GM18499 (cell line): Measurements from ENCODE around the gene LIN7C.
"Not testable (repeated sequence)": the region's sequence is repeated elsewhere in the genome, so short reads cannot be mapped to it uniquely, and the experiment has no call there.

Source experiments
- ATAC-seq: cut with Tn5 transposase; IDR thresholded peaks from one replicate; pipeline ENCODE4 v1.9.1; 2021; ENCODE audit warnings: moderate number of reproducible peaks; ENCODE audit not compliant: insufficient read depth, unreplicated experiment

LIN7C gene

GRCh38 chr11:27452147-27452546 is 54.4 kb downstream of the LIN7C start:
- ATAC-seq = no peak

DNA sequence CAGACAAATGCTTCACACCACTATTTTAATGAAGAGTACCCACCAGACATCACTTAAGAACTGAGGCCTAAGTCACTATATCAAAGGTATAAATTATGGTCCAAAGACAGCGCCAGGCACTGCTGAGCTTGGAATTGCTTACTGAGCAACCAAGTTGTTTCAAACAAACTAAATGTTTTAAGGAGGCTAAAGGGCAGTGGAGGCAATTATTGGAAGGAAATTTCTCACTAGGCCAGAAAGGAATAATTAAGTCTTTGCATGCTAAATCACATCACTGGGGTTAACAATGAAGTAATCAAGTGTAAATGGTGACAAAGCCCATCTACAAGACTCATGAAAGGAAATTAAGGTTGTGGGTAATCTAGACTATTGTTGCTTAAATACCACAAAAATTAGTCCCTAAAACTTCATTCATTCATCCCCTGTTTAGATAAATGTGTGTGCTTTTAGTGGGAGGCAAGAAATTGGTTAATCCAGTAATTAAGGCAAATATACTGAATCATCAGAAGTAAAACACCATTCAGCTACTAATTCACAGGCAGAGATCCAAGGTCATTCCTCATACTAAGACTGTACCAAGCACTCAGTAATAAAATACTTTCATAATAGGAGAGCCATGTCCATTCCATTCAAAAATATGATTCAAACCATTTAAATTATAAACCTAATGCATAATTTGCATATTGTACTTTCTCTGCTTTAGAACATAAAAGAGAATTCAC is 55.2 kb downstream of the LIN7C start:
- ATAC-seq = no peak

DNA sequence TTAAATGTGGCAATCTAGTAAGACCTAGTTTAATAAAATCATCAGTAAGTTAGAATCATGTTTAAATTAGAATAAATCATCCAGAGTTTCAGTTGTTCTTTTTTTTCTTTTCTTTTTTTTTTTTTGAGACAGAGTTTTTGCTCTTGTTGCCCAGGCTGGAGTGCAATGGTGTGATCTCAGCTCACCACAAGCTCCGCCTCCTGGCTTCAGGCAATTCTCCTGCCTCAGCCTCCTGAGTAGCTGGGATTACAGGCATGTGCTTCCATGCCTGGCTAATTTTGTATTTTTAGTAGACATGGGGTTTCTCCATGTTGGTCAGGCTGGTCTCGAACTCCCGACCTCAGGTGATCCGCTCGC is 58.4 kb downstream of the LIN7C start:
- not testable (repeated sequence) for ATAC-seq

- no peak for ATAC-seq
These were observed 59.0 kb downstream of the LIN7C start for GRCh38 chr11:27447288-27448183.

- ATAC-seq = no peak
These were observed 60.9 kb downstream of the LIN7C start for GRCh38 chr11:27445625-27446024.

DNA sequence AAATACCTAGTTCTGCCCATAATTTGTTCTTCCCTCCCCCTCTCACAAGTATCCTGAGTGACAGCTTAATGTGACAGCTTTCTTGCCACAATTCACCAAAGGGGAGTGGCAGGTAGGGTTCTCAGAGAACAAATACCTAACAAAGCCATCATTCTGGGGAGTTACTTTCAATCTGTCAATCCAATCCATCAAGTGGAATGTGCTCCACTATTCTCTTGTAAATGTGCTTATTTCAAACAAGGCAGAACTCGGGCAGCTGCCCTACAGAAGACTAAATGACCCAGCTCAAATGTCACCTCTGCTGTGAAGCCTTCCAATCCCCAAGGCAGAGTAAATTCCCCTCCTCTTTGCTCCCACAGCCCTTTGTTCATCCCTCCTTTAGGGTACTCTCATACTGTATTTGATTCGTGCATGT is 61.8 kb downstream of the LIN7C start:
- ATAC-seq = no peak
